Hepatocyte (in vitro differentiated cells): ENCODE results near the gene AKAP4.

Experiments used
- EZH2 ChIP-seq: fragments of 200-600 bp; sonication (generic); IDR thresholded peaks from 2 replicates; pipeline ENCODE4 v1.6.1; 2016; ENCODE audit warnings: antibody characterized with exemption, mild to moderate bottlenecking, borderline replicate concordance
- TF ChIP-seq, protein P1 (sequence below): fragments of 200-600 bp; sonication (generic); IDR thresholded peaks from 2 replicates; pipeline ENCODE4 v1.5.1; 2016; ENCODE audit warnings: antibody characterized with exemption, mild to moderate bottlenecking; ENCODE audit not compliant: poor library complexity

DNA sequence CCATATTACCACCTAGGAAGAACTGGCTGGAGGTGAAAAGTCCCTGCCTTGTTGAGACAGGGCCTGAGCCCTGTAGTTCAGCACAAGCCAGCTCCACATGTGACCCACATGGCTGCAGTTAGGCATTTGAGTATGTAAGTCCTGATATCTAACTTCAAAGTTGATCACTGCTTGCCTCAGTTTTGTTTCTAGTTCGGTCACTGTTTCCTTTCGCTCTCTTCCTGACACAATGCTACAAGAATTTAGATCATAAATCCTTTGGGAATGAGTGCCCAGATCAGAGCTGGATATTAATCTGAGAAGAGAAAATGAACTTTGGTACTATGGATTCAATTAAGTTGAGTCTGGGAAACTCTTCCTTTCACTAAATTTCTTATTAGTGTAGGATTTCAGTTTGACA is 48.4 kb downstream of the AKAP4 start:
- TF ChIP-seq, protein P1, sequence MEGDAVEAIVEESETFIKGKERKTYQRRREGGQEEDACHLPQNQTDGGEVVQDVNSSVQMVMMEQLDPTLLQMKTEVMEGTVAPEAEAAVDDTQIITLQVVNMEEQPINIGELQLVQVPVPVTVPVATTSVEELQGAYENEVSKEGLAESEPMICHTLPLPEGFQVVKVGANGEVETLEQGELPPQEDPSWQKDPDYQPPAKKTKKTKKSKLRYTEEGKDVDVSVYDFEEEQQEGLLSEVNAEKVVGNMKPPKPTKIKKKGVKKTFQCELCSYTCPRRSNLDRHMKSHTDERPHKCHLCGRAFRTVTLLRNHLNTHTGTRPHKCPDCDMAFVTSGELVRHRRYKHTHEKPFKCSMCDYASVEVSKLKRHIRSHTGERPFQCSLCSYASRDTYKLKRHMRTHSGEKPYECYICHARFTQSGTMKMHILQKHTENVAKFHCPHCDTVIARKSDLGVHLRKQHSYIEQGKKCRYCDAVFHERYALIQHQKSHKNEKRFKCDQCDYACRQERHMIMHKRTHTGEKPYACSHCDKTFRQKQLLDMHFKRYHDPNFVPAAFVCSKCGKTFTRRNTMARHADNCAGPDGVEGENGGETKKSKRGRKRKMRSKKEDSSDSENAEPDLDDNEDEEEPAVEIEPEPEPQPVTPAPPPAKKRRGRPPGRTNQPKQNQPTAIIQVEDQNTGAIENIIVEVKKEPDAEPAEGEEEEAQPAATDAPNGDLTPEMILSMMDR: no peak
- TF ChIP-seq EZH2: no peak
